Neural crest cell (in vitro differentiated cells): ENCODE results near the gene SOST. TPM values are rescaled to one million over a fixed set of nuclear protein-coding genes. Genes with fewer than 3 reads are reported as not detected.

Experiments used
- DNase-seq: peaks from one replicate; pipeline ENCODE4 v3.0.0; 2021; ENCODE audit warnings: low read depth, mixed read lengths, low spot score
- H3K27ac Mint-ChIP-seq: one replicate; pipeline ENCODE4 v1.8.0; 2021; ENCODE audit warnings: mild to moderate bottlenecking, mixed read lengths; ENCODE audit not compliant: unreplicated experiment
- H3K27me3 Mint-ChIP-seq: 2 replicates; pipeline ENCODE4 v1.8.0; 2021; ENCODE audit warnings: low read depth, mild to moderate bottlenecking, mixed read lengths
- H3K36me3 Mint-ChIP-seq: 2 replicates; pipeline ENCODE4 v1.8.0; 2021; ENCODE audit warnings: low read depth, mild to moderate bottlenecking, mixed read lengths
- H3K4me1 Mint-ChIP-seq: 2 replicates; pipeline ENCODE4 v1.8.0; 2021; ENCODE audit warnings: mixed read lengths
- H3K4me3 Mint-ChIP-seq: one replicate; pipeline ENCODE4 v1.8.0; 2021; ENCODE audit warnings: mild to moderate bottlenecking, mixed read lengths
- H3K9me3 Mint-ChIP-seq: 2 replicates; pipeline ENCODE4 v1.8.0; 2021; ENCODE audit warnings: mixed read lengths
- CTCF ChIP-seq: fragments of 200-600 bp; sonication (generic); conservative IDR thresholded peaks from 2 replicates; pipeline ENCODE4 v1.5.0; 2021; ENCODE audit warnings: antibody characterized with exemption, mild to moderate bottlenecking
- total RNA-seq: library from RNA; stranded (reverse); gene quantifications from 2 replicates; pipeline ENCODE4 v1.2.1, GENCODE V29; 2021

SOST gene
- total RNA-seq, 1 donor from 2014 or later = not detected

- Mint-ChIP-seq H3K27ac (no peak overlapping the region), H3K9me3 (no peaks in the 10 kb centered on the region), H3K4me3 (no peak overlapping the region), H3K4me1 (peaks cover 9% of the 10 kb centered on the region), H3K27me3 (peaks cover 6% of the 10 kb centered on the region), H3K36me3 (no peaks in the 10 kb centered on the region)
- TF ChIP-seq CTCF = no peak
- no peak for DNase-seq
These were observed 13.1 kb downstream of the SOST start for GRCh38 chr17:43745541-43745940.

DNA sequence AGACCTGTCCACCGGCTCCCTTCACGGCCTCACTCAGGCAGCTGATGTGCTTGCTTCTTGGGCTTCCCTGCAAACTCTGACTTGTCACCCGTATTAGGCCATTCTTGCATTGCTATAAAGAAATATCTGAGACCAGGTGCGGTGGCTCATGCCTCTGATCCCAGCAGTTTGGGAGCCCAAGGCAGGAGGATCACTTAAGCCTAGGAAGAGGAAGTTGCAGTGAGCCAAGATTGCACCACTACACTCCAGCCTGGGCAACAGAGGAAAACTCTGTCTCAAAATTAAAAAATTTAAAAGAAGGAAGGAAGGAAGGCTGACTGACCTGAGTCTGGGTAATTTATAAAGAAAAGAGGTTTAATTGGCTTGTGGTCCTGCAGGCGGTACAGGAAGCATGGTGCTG is 17.0 kb downstream of the SOST start:
- Mint-ChIP-seq H3K27ac (no peak overlapping the region), H3K4me1 (peaks cover 9% of the 10 kb centered on the region), H3K27me3 (peaks cover 6% of the 10 kb centered on the region), H3K9me3 (no peaks in the 10 kb centered on the region), H3K36me3 (no peaks in the 10 kb centered on the region), H3K4me3 (no peak overlapping the region)
- no peak for DNase-seq
- no peak for TF ChIP-seq CTCF

GRCh38 chr17:43740541-43740940 is 18.1 kb downstream of the SOST start:
- no peaks in the 10 kb centered on the region for H3K9me3 Mint-ChIP-seq
- H3K27me3 Mint-ChIP-seq = peaks cover 5% of the 10 kb centered on the region
- no peak overlapping the region for H3K4me3 Mint-ChIP-seq
- no peaks in the 10 kb centered on the region for H3K36me3 Mint-ChIP-seq
- no peak for DNase-seq
- H3K4me1 Mint-ChIP-seq = peaks cover 7% of the 10 kb centered on the region
- H3K27ac Mint-ChIP-seq = no peak overlapping the region
- TF ChIP-seq CTCF = no peak

GRCh38 chr17:43737722-43738121 is 20.9 kb downstream of the SOST start:
- Mint-ChIP-seq H3K4me1 (no peaks in the 10 kb centered on the region), H3K9me3 (peaks cover 2% of the 10 kb centered on the region), H3K4me3 (no peak overlapping the region)

GRCh38 chr17:43736389-43736788 is 22.2 kb downstream of the SOST start:
- Mint-ChIP-seq H3K27ac (no peak overlapping the region), H3K4me3 (no peak overlapping the region), H3K9me3 (peaks cover 2% of the 10 kb centered on the region), H3K4me1 (no peaks in the 10 kb centered on the region), H3K36me3 (no peaks in the 10 kb centered on the region), H3K27me3 (no peaks in the 10 kb centered on the region)
- TF ChIP-seq CTCF = no peak
- no peak for DNase-seq

More at GRCh38 chr17:43737722-43738121, 20.9 kb downstream of the SOST start:
- DNase-seq = no peak
- H3K27me3 Mint-ChIP-seq = no peaks in the 10 kb centered on the region
- H3K36me3 Mint-ChIP-seq = no peaks in the 10 kb centered on the region
- H3K27ac Mint-ChIP-seq = no peak overlapping the region
- TF ChIP-seq CTCF = no peak

GRCh38 chr17:43734376-43734775 is 24.2 kb downstream of the SOST start:
- Mint-ChIP-seq H3K27ac (no peak overlapping the region), H3K27me3 (no peaks in the 10 kb centered on the region), H3K36me3 (no peaks in the 10 kb centered on the region), H3K4me3 (no peak overlapping the region), H3K9me3 (peaks cover 2% of the 10 kb centered on the region), H3K4me1 (no peaks in the 10 kb centered on the region)
- TF ChIP-seq CTCF = no peak
- DNase-seq = no peak
